ENCODE results near the gene PLK4.

DNA sequence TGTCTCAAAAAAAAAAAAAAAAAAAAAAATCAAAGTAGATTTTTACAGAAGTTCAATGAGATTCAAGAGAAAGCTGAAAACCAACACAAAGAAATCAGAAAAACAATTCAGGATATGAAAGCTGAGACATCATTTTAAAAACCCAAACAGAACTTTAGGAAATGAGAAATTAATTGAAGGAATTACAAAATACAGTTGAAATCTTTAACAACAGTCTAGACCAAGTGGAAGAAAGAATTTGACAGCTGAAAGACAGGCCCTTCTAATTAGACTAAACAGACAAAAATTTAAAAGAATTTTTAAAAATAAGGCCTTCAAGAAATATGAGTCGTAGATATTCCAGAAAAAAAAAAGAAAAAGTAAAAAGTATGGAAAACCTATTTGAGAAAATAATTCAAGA lies 33.9 kb upstream of the PLK4 start:
- TF ChIP-seq CTCF (conservative IDR thresholded peaks at IDR 0.05) (no peak), ZFX (IDR thresholded peaks at IDR 0.05) (no peak)
